K562 (cell line): ENCODE data around the gene FGGY.

Source experiments
- BMI1 ChIP-seq: fragments of 150-350 bp; IDR thresholded peaks from 2 replicates; pipeline ENCODE4 v1.6.1; 2014; ENCODE audit warnings: low read length
- CTCF ChIP-seq, 3 experiments: IDR thresholded peaks in 2 of 3; conservative IDR thresholded peaks in 1 of 3; 2 replicates each; pipeline ENCODE4 v1.5.1; 2011 to 2012; ENCODE audit warnings: low read length in 3 of 3, mild to moderate bottlenecking in 3 of 3, control low read depth in 2 of 3, improper control_type of control experiment in 1 of 3, inconsistent platforms in 1 of 3, low read depth in 1 of 3, mixed read lengths in 1 of 3, moderate library complexity in 1 of 3; ENCODE audit not compliant: insufficient read depth in 2 of 3
- EP300 ChIP-seq: IDR thresholded peaks from 2 replicates; pipeline ENCODE4 v1.6.1; 2012; ENCODE audit warnings: low read length, improper control_type of control experiment
- ESRRA ChIP-seq: fragments of 450-650 bp; IDR thresholded peaks from 2 replicates; pipeline ENCODE4 v1.6.1; 2014; ENCODE audit warnings: low read depth, mild to moderate bottlenecking, moderate library complexity, borderline replicate concordance
- FOXK2 ChIP-seq, 2 experiments: fragments of 450-650 bp; IDR thresholded peaks in 1 of 2; conservative IDR thresholded peaks in 1 of 2; 2 replicates each; pipeline ENCODE4 v1.6.1; 2016; ENCODE audit warnings: low read depth in 2 of 2, mild to moderate bottlenecking in 1 of 2
- LEF1 ChIP-seq: fragments of 450-650 bp; IDR thresholded peaks from 2 replicates; pipeline ENCODE4 v1.6.1; 2016; ENCODE audit warnings: mild to moderate bottlenecking
- PYGO2 ChIP-seq: fragments of 450-650 bp; IDR thresholded peaks from 2 replicates; pipeline ENCODE4 v1.6.1; 2016; ENCODE audit warnings: mild to moderate bottlenecking, missing genetic modification characterization, moderate library complexity, missing compliant biosample characterization
- SAFB2 ChIP-seq: fragments of 200-400 bp; formaldehyde crosslinking; IDR thresholded peaks from 2 replicates; pipeline ENCODE4 v1.6.1; 2018; ENCODE audit warnings: borderline replicate concordance, low read length, low read depth, moderate library complexity; ENCODE audit not compliant: severe bottlenecking
- SETDB1 ChIP-seq: IDR thresholded peaks from one replicate; pipeline ENCODE4 v1.6.1; 2012; ENCODE audit warnings: low read length, control low read depth, inconsistent platforms
- ZBTB1 ChIP-seq: sonication (generic); formaldehyde crosslinking; IDR thresholded peaks from 2 replicates; pipeline ENCODE4 v1.8.1; 2023; ENCODE audit warnings: missing genetic modification reagents, low read depth, mild to moderate bottlenecking, borderline replicate concordance
- ZBTB40 ChIP-seq, 2 experiments: fragments of 450-650 bp in 1 of 2; sonication (generic) in 1 of 2; formaldehyde crosslinking in 1 of 2; IDR thresholded peaks; 2 replicates each; pipeline versions ENCODE4 v1.7.1 to v1.9.0; 2016 to 2022; ENCODE audit warnings: inconsistent platforms in 1 of 2, mild to moderate bottlenecking in 1 of 2, missing genetic modification reagents in 1 of 2

GRCh38 chr1:59366346-59366745 lies 69.5 kb downstream of the FGGY start:
- TF ChIP-seq LEF1 (no peak), SAFB2 (no peak), ZBTB40 (IDR thresholded peaks at IDR 0.05) (no peak), ZBTB40 (CRISPR knock-in tag; IDR thresholded peaks at IDR 0.05) (no peak), EP300 (no peak), PYGO2 (tag) (no peak), ZBTB1 (no peak), CTCF (IDR thresholded peaks at IDR 0.05 in 2 of 3, conservative IDR thresholded peaks at IDR 0.05 in 1 of 3; ENCODE audit: insufficient read depth in 2 of 3, low read depth in 1 of 3, low read length in 3 of 3) (no peak), BMI1 (no peak), FOXK2 (conservative IDR thresholded peaks at IDR 0.05 in 1 of 2, IDR thresholded peaks at IDR 0.05 in 1 of 2; ENCODE audit: low read depth in 2 of 2) (no peak), SETDB1 (no peak), ESRRA (no peak)
